HepG2 (cell line): ENCODE results near the gene CACNB4. TPM values are rescaled to one million over a fixed set of nuclear protein-coding genes. Genes with fewer than 3 reads are reported as not detected.

Experiments
- ASH2L ChIP-seq: fragments of 300-600, 200-600 bp; sonication (generic); IDR thresholded peaks from 2 replicates; pipeline ENCODE4 v1.7.0; 2017; ENCODE audit warnings: low read depth, mild to moderate bottlenecking, moderate library complexity, mixed read lengths, low read length; ENCODE audit not compliant: insufficient read length
- BRCA1 ChIP-seq: sonication (generic); formaldehyde crosslinking; IDR thresholded peaks from 2 replicates; pipeline ENCODE4 v1.4.0; 2020; ENCODE audit warnings: missing genetic modification reagents
- BRF2 ChIP-seq: sonication (generic); formaldehyde crosslinking; IDR thresholded peaks from 2 replicates; pipeline ENCODE4 v1.8.1; 2022; ENCODE audit warnings: mild to moderate bottlenecking, missing genetic modification reagents
- CHCHD3 ChIP-seq: sonication (generic); formaldehyde crosslinking; IDR thresholded peaks from 2 replicates; pipeline ENCODE4 v1.8.0; 2022; ENCODE audit warnings: mild to moderate bottlenecking, missing genetic modification reagents, moderate library complexity
- FOXA1 ChIP-seq, 2 experiments: fragments of 450-650 bp in 1 of 2; sonication (generic) in 1 of 2; formaldehyde crosslinking in 1 of 2; IDR thresholded peaks; 2 replicates each; pipeline versions ENCODE4 v1.4.0 to v1.6.1; 2016 to 2020; ENCODE audit warnings: missing genetic modification reagents in 1 of 2
- FOXA3 ChIP-seq: IDR thresholded peaks from 2 replicates; pipeline ENCODE4 v1.6.1; 2016; ENCODE audit warnings: missing genetic modification reagents, missing compliant biosample characterization
- GATA4 ChIP-seq: sonication (generic); IDR thresholded peaks from 2 replicates; pipeline ENCODE4 v1.6.1; 2016; ENCODE audit warnings: antibody characterized with exemption, low read depth, borderline replicate concordance
- HDAC1 ChIP-seq: sonication (generic); formaldehyde crosslinking; IDR thresholded peaks from 2 replicates; pipeline ENCODE4 v1.5.1; 2020; ENCODE audit warnings: mild to moderate bottlenecking, missing genetic modification reagents
- IKZF5 ChIP-seq: IDR thresholded peaks from 2 replicates; pipeline ENCODE4 v1.6.1; 2018; ENCODE audit warnings: missing genetic modification reagents, mild to moderate bottlenecking, missing compliant biosample characterization
- KAT7 ChIP-seq: IDR thresholded peaks from 2 replicates; pipeline ENCODE4 v1.6.1; 2018; ENCODE audit warnings: borderline replicate concordance, missing compliant biosample characterization
- KDM2A ChIP-seq: sonication (generic); formaldehyde crosslinking; IDR thresholded peaks from 2 replicates; pipeline ENCODE4 v1.4.0; 2020; ENCODE audit warnings: low read depth, missing genetic modification reagents, borderline replicate concordance
- KMT2B ChIP-seq: IDR thresholded peaks from 2 replicates; pipeline ENCODE4 v1.6.1; 2016; ENCODE audit warnings: missing genetic modification reagents, missing compliant biosample characterization
- NCOR1 ChIP-seq: fragments of 200-600 bp; sonication (generic); IDR thresholded peaks from 2 replicates; pipeline ENCODE4 v1.7.0; 2017; ENCODE audit warnings: antibody characterized with exemption, low read length, borderline replicate concordance
- NFIB ChIP-seq: sonication (generic); formaldehyde crosslinking; IDR thresholded peaks from 2 replicates; pipeline ENCODE4 v1.9.0; 2021; ENCODE audit warnings: missing genetic modification reagents, mild to moderate bottlenecking, borderline replicate concordance
- NR2F1 ChIP-seq, 2 experiments: fragments of 450-650 bp in 1 of 2; formaldehyde crosslinking in 1 of 2; IDR thresholded peaks; 2 replicates each; pipeline versions ENCODE4 v1.5.0 to v1.6.1; 2016 to 2020; ENCODE audit warnings: mild to moderate bottlenecking in 1 of 2, missing compliant biosample characterization in 1 of 2, missing genetic modification reagents in 1 of 2, moderate library complexity in 1 of 2
- PHF8 ChIP-seq: sonication (generic); formaldehyde crosslinking; IDR thresholded peaks from 2 replicates; pipeline ENCODE4 v1.5.0; 2020; ENCODE audit warnings: missing genetic modification reagents
- SAP130 ChIP-seq: IDR thresholded peaks from 2 replicates; pipeline ENCODE4 v1.6.1; 2016; ENCODE audit warnings: low read depth
- SOX13 ChIP-seq, 3 experiments: fragments of 450-650 bp in 1 of 3; sonication (generic) in 1 of 3; formaldehyde crosslinking in 1 of 3; IDR thresholded peaks in 2 of 3; conservative IDR thresholded peaks in 1 of 3; 2 replicates each; pipeline versions ENCODE4 v1.5.0 to v1.6.1; 2016 to 2020; ENCODE audit warnings: antibody characterized with exemption in 1 of 3, mild to moderate bottlenecking in 1 of 3, missing compliant biosample characterization in 1 of 3, missing genetic modification reagents in 1 of 3, moderate library complexity in 1 of 3
- SRSF4 ChIP-seq: fragments of 200-400 bp; formaldehyde crosslinking; IDR thresholded peaks from one replicate; pipeline ENCODE4 v1.6.1; 2018; ENCODE audit warnings: mild to moderate bottlenecking, low read depth, low read length, moderate library complexity; ENCODE audit not compliant: poor library complexity, severe bottlenecking
- TEAD2 ChIP-seq: sonication (generic); formaldehyde crosslinking; IDR thresholded peaks from 2 replicates; pipeline ENCODE4 v1.9.0; 2021; ENCODE audit warnings: missing genetic modification reagents
- ZKSCAN8 ChIP-seq: IDR thresholded peaks from 2 replicates; pipeline ENCODE4 v1.6.1; 2016; ENCODE audit warnings: borderline replicate concordance, missing genetic modification reagents, missing compliant biosample characterization
- ZNF17 ChIP-seq: sonication (generic); formaldehyde crosslinking; IDR thresholded peaks from 2 replicates; pipeline ENCODE4 v1.5.0; 2020; ENCODE audit warnings: mild to moderate bottlenecking, missing genetic modification reagents
- ZNF276 ChIP-seq: sonication (generic); formaldehyde crosslinking; IDR thresholded peaks from 2 replicates; pipeline ENCODE4 v1.4.0; 2020; ENCODE audit warnings: mild to moderate bottlenecking, low read depth, missing genetic modification reagents
- ZNF3 ChIP-seq: IDR thresholded peaks from 2 replicates; pipeline ENCODE4 v1.7.0; 2017; ENCODE audit warnings: inconsistent platforms
- ZNF513 ChIP-seq: sonication (generic); formaldehyde crosslinking; conservative IDR thresholded peaks from 2 replicates; pipeline ENCODE4 v1.5.0; 2020; ENCODE audit warnings: missing genetic modification reagents
- ZNF7 ChIP-seq: IDR thresholded peaks from 2 replicates; pipeline ENCODE4 v1.6.1; 2016; ENCODE audit warnings: missing biosample characterization, missing genetic modification reagents
- polyA plus RNA-seq, 8 experiments: library from polyadenylated mRNA; depleted of rRNA in 3 of 8; stranded (reverse) in 7 of 8; unstranded in 1 of 8; fragments of >200 nt; fragmentation: Illumina TruSeq in 4 of 8; extraction: Trizol in 4 of 8; gene quantifications; 2 replicates each; pipeline versions ENCODE4 v1.2.1 to v1.2.3, GENCODE V29; 2011 to 2016; ENCODE audit warnings: low read depth in 4 of 8, missing spikeins in 1 of 8, mixed read lengths in 1 of 8; ENCODE audit not compliant: insufficient read depth in 1 of 8
- total RNA-seq, 5 experiments: library from RNA; depleted of rRNA; stranded (reverse); fragments of >200 nt; fragmentation: Illumina TruSeq; extraction: Trizol; gene quantifications; 2 replicates each; pipeline ENCODE4 v1.2.3, GENCODE V29; 2016; ENCODE audit warnings: low read depth in 1 of 5

The CACNB4 gene
- total and polyA plus RNA-seq, 2 of the 13 experiments (the other 11 are each of a cell fraction or from before 2014, with no cell fraction given), result 5.1 to 14.3 TPM

GRCh38 chr2:151989378-151989777 lies 109.5 kb downstream of the CACNB4 start (continued):
- no peak for TF ChIP-seq CHCHD3
- TF ChIP-seq BRCA1 (CRISPR knock-in tag), result no peak
- no peak for TF ChIP-seq ZNF17 (CRISPR knock-in tag)
- peak; percentile 79 for TF ChIP-seq ASH2L
- TF ChIP-seq TEAD2 (CRISPR knock-in tag), result no peak
- no peak for TF ChIP-seq FOXA1 (IDR thresholded peaks at IDR 0.05)
- TF ChIP-seq FOXA1 (CRISPR knock-in tag; IDR thresholded peaks at IDR 0.05), result peak; percentile 17; the same call in 1 of the 2 replicates
- TF ChIP-seq ZNF276 (CRISPR knock-in tag), result no peak
- no peak for TF ChIP-seq SRSF4
- no peak for TF ChIP-seq PHF8
- TF ChIP-seq NCOR1, result peak; percentile 45; the same call in 1 of the 2 replicates
- TF ChIP-seq ZNF3, result peak; percentile 73; the same call in 1 of the 2 replicates
- no peak for TF ChIP-seq KAT7 (CRISPR knock-in tag)
- no peak for TF ChIP-seq KDM2A (CRISPR knock-in tag)
- TF ChIP-seq SAP130 (CRISPR knock-in tag), result peak; percentile 35; the same call in 1 of the 2 replicates
- TF ChIP-seq HDAC1 (CRISPR knock-in tag), result no peak
- TF ChIP-seq IKZF5 (CRISPR knock-in tag), result peak; percentile 26; the same call in 1 of the 2 replicates
- no peak for TF ChIP-seq BRF2 (CRISPR knock-in tag)
- peak; percentile 22; the same call in 1 of the 2 replicates for TF ChIP-seq GATA4
- TF ChIP-seq NFIB, result no peak
- TF ChIP-seq NR2F1 (CRISPR knock-in tag; IDR thresholded peaks at IDR 0.05), result peak in 1 of 2 experiments; percentile 93; a peak in 2 of 4 replicates
- no peak for TF ChIP-seq ZNF7 (CRISPR knock-in tag)
- TF ChIP-seq ZKSCAN8 (CRISPR knock-in tag), result no peak
- TF ChIP-seq FOXA3 (CRISPR knock-in tag), result peak; percentile 76
- no peak for TF ChIP-seq ZNF513
- TF ChIP-seq KMT2B (CRISPR knock-in tag), result no peak
- TF ChIP-seq SOX13 (IDR thresholded peaks at IDR 0.05), result no peak
- peak in 1 of 2 experiments; percentile 13; a peak in 1 of 4 replicates for TF ChIP-seq SOX13 (CRISPR knock-in tag; conservative IDR thresholded peaks at IDR 0.05 in 1 of 2, IDR thresholded peaks at IDR 0.05 in 1 of 2)
